ENCODE data around the gene STIP1.

Gene STIP1

GRCh38 chr11:64210301-64211020, 24.5 kb downstream of the STIP1 start:
- DNase-seq = no peak
- H3K9me3 ChIP-seq (ENCODE audit: severe bottlenecking) = no peaks in the 10 kb centered on the region
- H3K4me3 ChIP-seq (ENCODE audit: low read depth, low read length) = no peak overlapping the region
- H3K36me3 ChIP-seq = peaks cover 24% of the 10 kb centered on the region
- no peaks in the 10 kb centered on the region for H3K27me3 ChIP-seq (ENCODE audit: insufficient read depth, low read depth, severe bottlenecking)
- H3K27ac ChIP-seq = no peak overlapping the region
- no peak for TF ChIP-seq CTCF (IDR thresholded peaks at IDR 0.05; ENCODE audit: low read depth, low read length)

- peaks cover 15% of the 10 kb centered on the region for H3K36me3 ChIP-seq
- H3K27ac ChIP-seq = no peak overlapping the region
- no peaks in the 10 kb centered on the region for H3K9me3 ChIP-seq (ENCODE audit: severe bottlenecking)
- H3K27me3 ChIP-seq (ENCODE audit: insufficient read depth, low read depth, severe bottlenecking) = no peaks in the 10 kb centered on the region
- DNase-seq = no peak
- no peak overlapping the region for H3K4me3 ChIP-seq (ENCODE audit: low read depth, low read length)
- TF ChIP-seq CTCF (IDR thresholded peaks at IDR 0.05; ENCODE audit: low read depth, low read length) = no peak
These were observed 25.4 kb downstream of the STIP1 start for GRCh38 chr11:64211181-64211872.

GRCh38 chr11:64216879-64217278, 30.9 kb downstream of the STIP1 start:
- H3K4me3 ChIP-seq (ENCODE audit: low read depth, low read length) = no peak overlapping the region
- H3K36me3 ChIP-seq = no peaks in the 10 kb centered on the region
- no peak for TF ChIP-seq CTCF (IDR thresholded peaks at IDR 0.05; ENCODE audit: low read depth, low read length)
- H3K27me3 ChIP-seq (ENCODE audit: insufficient read depth, low read depth, severe bottlenecking) = no peaks in the 10 kb centered on the region
- no peak overlapping the region for H3K27ac ChIP-seq
- DNase-seq = no peak
- no peaks in the 10 kb centered on the region for H3K9me3 ChIP-seq (ENCODE audit: severe bottlenecking)

- no peak overlapping the region for H3K4me3 ChIP-seq (ENCODE audit: low read depth, low read length)
- no peak for TF ChIP-seq CTCF (IDR thresholded peaks at IDR 0.05; ENCODE audit: low read depth, low read length)
- no peak for DNase-seq
- H3K9me3 ChIP-seq (ENCODE audit: severe bottlenecking) = no peaks in the 10 kb centered on the region
- no peak overlapping the region for H3K27ac ChIP-seq
- no peaks in the 10 kb centered on the region; the same call in 1 of the 2 replicates for H3K36me3 ChIP-seq
- no peaks in the 10 kb centered on the region for H3K27me3 ChIP-seq (ENCODE audit: insufficient read depth, low read depth, severe bottlenecking)
These were observed 32.8 kb downstream of the STIP1 start for GRCh38 chr11:64218628-64219353.

GRCh38 chr11:64219354-64219684, 33.3 kb downstream of the STIP1 start:
- H3K4me3 ChIP-seq (ENCODE audit: low read depth, low read length) = no peak overlapping the region
- no peak for DNase-seq
- no peaks in the 10 kb centered on the region; the same call in 1 of the 2 replicates for H3K36me3 ChIP-seq
- no peak for TF ChIP-seq CTCF (IDR thresholded peaks at IDR 0.05; ENCODE audit: low read depth, low read length)
- H3K9me3 ChIP-seq (ENCODE audit: severe bottlenecking) = no peaks in the 10 kb centered on the region
- H3K27ac ChIP-seq = no peak overlapping the region
- no peaks in the 10 kb centered on the region for H3K27me3 ChIP-seq (ENCODE audit: insufficient read depth, low read depth, severe bottlenecking)
